Breast epithelium (tissue), 3 donors: Measurements from ENCODE around the gene CARD8.

Experiments used
- CTCF ChIP-seq, 3 donors: fragments of 450-650 bp; IDR thresholded peaks; one replicate each; pipeline ENCODE4 v1.5.1; 2016 to 2017; ENCODE audit warnings: antibody characterized with exemption in 3 of 3, mild to moderate bottlenecking in 3 of 3, moderate library complexity in 3 of 3
- POLR2AphosphoS5 ChIP-seq, 3 donors: sonication (generic); formaldehyde crosslinking; IDR thresholded peaks; one replicate each; pipeline ENCODE4 v1.6.1; 2017; ENCODE audit warnings: antibody characterized with exemption in 3 of 3

DNA sequence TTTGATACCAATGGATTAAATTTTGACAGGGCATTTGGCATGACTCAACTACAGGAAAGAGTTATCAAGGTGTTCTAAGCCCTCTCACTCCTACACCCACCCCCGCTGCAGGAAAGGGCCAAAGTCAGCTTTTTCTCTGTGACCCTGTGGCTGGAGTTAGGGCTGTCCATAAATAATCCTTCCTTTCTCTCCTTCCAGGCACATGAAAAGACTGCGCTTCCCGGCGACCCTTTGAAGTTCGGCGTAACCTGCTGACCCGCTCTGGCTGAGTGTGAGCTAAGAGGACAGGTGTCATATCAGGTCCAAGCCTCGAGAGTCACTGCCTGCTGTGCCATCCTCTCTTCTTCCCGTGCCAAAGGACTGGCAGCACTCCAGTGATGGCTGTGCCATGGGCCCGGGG is 39.7 kb upstream of the CARD8 start:
- TF ChIP-seq CTCF (IDR thresholded peaks at IDR 0.05) (no peak), POLR2AphosphoS5 (IDR thresholded peaks at IDR 0.05) (no peak)
